Progenitor cell of endocrine pancreas (in vitro differentiated cells): ENCODE measurements around the gene NECAB3. TPM values are rescaled to one million over a fixed set of nuclear protein-coding genes. Genes with fewer than 3 reads are reported as not detected.
A peak's percentile ranks its signal among the peaks of the same experiment; 100 is the strongest.
"Not testable (repeated sequence)": the region's sequence is repeated elsewhere in the genome, so short reads cannot be mapped to it uniquely, and the experiment has no call there.

Source experiments
- DNase-seq: peaks from one replicate; pipeline ENCODE4 v3.0.0; 2021; ENCODE audit warnings: low spot score; ENCODE audit not compliant: unreplicated experiment
- H3K27ac Mint-ChIP-seq: 2 replicates; pipeline ENCODE4 v1.8.0; 2021; ENCODE audit warnings: mild to moderate bottlenecking, moderate library complexity, mixed read lengths
- H3K27me3 Mint-ChIP-seq: 2 replicates; pipeline ENCODE4 v1.8.0; 2021; ENCODE audit warnings: mixed read lengths
- H3K36me3 Mint-ChIP-seq: 2 replicates; pipeline ENCODE4 v1.8.0; 2022; ENCODE audit warnings: mixed read lengths; ENCODE audit not compliant: insufficient read depth
- H3K4me1 Mint-ChIP-seq: 2 replicates; pipeline ENCODE4 v1.8.0; 2021; ENCODE audit warnings: low read depth, mixed read lengths
- H3K4me3 Mint-ChIP-seq: 2 replicates; pipeline ENCODE4 v1.8.0; 2021; ENCODE audit warnings: low read depth, mild to moderate bottlenecking, moderate library complexity, mixed read lengths
- H3K9me3 Mint-ChIP-seq: 2 replicates; pipeline ENCODE4 v1.8.0; 2021; ENCODE audit warnings: low read depth, mixed read lengths
- CTCF ChIP-seq: fragments of 200-600 bp; sonication (generic); IDR thresholded peaks from one replicate; pipeline ENCODE4 v1.5.0; 2021; ENCODE audit warnings: antibody characterized with exemption, mild to moderate bottlenecking; ENCODE audit not compliant: unreplicated experiment
- total RNA-seq: library from RNA; stranded (reverse); gene quantifications from 2 replicates; pipeline ENCODE4 v1.2.1, GENCODE V29; 2021

NECAB3 gene
- total RNA-seq, 1 donor from 2014 or later, result 68.3 TPM

DNA sequence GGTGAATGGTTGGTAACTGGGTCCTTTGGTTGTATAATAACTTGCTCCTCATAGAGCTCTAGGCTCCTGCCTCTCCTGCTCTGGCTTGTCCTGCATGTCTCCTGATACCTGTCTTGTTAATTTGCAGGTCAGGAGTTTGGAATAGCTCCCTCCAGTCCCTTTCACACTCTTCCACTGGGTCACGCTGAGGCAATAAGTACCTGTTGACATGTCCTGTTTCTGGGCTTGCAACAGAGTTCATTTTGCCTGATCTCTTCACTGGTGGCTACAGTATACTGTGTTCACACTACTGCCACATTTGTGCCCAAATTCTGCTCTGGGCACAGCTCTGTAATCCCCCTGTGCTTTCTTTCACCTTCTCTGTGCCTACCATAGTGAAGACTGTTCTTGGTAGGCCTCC lies 37.5 kb downstream of the NECAB3 start:
- Mint-ChIP-seq H3K27me3 (no peaks in the 10 kb centered on the region), H3K27ac (no peak overlapping the region), H3K4me3 (no peak overlapping the region), H3K9me3 (no peaks in the 10 kb centered on the region), H3K36me3 (peaks cover 28% of the 10 kb centered on the region), H3K4me1 (no peaks in the 10 kb centered on the region)
- no peak for DNase-seq
- TF ChIP-seq CTCF, result no peak

- H3K27me3 Mint-ChIP-seq, result no peaks in the 10 kb centered on the region
These were observed 38.9 kb downstream of the NECAB3 start for GRCh38 chr20:33635341-33635740.

DNA sequence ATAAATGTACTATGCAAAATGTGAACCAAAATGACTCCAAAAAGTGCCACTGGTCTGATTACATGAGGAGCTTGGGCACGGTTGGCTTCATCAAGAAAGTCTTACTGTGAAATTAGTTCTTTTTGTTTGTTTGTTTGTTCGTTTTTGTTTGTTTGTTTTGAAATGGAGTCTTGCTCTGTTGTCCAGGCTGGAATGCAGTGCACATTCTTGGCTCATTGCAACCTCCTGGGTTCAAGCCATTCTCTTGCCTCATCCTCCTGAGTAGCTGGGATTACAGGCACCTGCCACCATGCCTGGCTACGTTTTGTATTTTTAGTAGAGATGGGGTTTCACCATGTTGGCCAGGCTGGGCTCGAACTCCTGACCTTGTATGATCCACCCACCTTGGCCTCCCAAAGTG lies 42.3 kb downstream of the NECAB3 start:
- H3K4me3 Mint-ChIP-seq, H3K27ac Mint-ChIP-seq, H3K27me3 Mint-ChIP-seq, H3K9me3 Mint-ChIP-seq, DNase-seq, H3K4me1 Mint-ChIP-seq: not testable (repeated sequence)
- peaks cover 34% of the 10 kb centered on the region for H3K36me3 Mint-ChIP-seq

More at GRCh38 chr20:33635341-33635740, 38.9 kb downstream of the NECAB3 start:
- no peaks in the 10 kb centered on the region for H3K9me3 Mint-ChIP-seq
- no peak for DNase-seq
- H3K36me3 Mint-ChIP-seq, result peaks cover 31% of the 10 kb centered on the region
- no peaks in the 10 kb centered on the region for H3K4me1 Mint-ChIP-seq
- H3K4me3 Mint-ChIP-seq, result no peak overlapping the region
- TF ChIP-seq CTCF, result no peak
- H3K27ac Mint-ChIP-seq, result peak overlapping the region; percentile 65

DNA sequence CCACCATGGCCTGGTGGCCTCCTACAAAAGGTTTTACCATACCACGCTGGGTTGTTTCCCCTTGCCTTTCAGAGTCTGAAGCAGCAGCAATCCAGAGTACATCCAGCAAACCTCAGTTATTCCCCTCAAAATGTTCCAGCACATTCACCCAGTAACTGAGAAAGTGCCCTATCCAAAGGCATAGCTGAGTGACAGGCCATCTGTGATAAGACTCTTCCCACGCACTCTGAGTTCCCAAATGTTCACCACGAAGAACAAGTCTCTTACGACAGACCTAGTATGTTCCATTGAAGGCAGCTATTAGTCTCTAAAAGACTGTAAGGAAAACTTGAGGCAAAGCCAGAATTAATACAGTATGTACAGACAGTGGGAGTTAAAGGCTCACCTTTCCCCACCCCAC lies 43.7 kb downstream of the NECAB3 start:
- no peak overlapping the region for H3K4me3 Mint-ChIP-seq

DNA sequence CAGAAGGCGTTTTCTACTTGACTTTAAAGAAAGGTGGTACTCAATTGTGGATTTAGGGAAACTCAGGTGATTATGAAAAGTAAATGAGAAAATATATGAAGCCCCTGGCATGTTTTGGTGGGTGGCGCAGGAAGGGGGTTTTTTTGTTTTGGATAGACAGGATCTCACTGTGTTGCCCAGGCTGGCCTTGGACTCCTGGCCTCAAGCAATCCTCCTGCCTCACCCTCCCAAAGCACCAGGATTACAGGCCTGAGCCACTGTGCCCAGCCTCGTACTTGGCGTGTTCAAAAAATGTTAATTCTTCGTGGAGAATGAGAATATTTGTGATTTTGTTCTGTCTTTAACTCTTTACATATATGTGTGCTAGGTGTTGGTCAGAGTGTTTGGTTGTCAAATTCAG lies 44.2 kb downstream of the NECAB3 start:
- no peaks in the 10 kb centered on the region for H3K27me3 Mint-ChIP-seq
- no peak overlapping the region for H3K4me3 Mint-ChIP-seq
- H3K4me1 Mint-ChIP-seq, result no peaks in the 10 kb centered on the region
- H3K9me3 Mint-ChIP-seq, result no peaks in the 10 kb centered on the region
- TF ChIP-seq CTCF, result no peak
- DNase-seq, result no peak
- H3K36me3 Mint-ChIP-seq, result peaks cover 45% of the 10 kb centered on the region
- no peak overlapping the region for H3K27ac Mint-ChIP-seq

More for the DNA sequence above, 43.7 kb downstream of the NECAB3 start:
- DNase-seq, result no peak
- Mint-ChIP-seq H3K9me3 (no peaks in the 10 kb centered on the region), H3K27ac (no peak overlapping the region), H3K36me3 (peaks cover 40% of the 10 kb centered on the region), H3K4me1 (no peaks in the 10 kb centered on the region), H3K27me3 (no peaks in the 10 kb centered on the region)
- TF ChIP-seq CTCF, result no peak

- no peak for DNase-seq
- no peaks in the 10 kb centered on the region for H3K4me1 Mint-ChIP-seq
- no peaks in the 10 kb centered on the region for H3K9me3 Mint-ChIP-seq
- TF ChIP-seq CTCF, result no peak
- H3K4me3 Mint-ChIP-seq, result no peak overlapping the region
- H3K27me3 Mint-ChIP-seq, result no peaks in the 10 kb centered on the region
- no peak overlapping the region for H3K27ac Mint-ChIP-seq
- H3K36me3 Mint-ChIP-seq, result peaks cover 46% of the 10 kb centered on the region
These were observed 44.7 kb downstream of the NECAB3 start for GRCh38 chr20:33629533-33629932.
